Measurements from ENCODE around the gene AXDND1.

- TF ChIP-seq EZH2phosphoT487 (IDR thresholded peaks at IDR 0.05; ENCODE audit: low read length): no peak
- TF ChIP-seq EZH2 (optimal IDR thresholded peaks at IDR 0.05; ENCODE audit: low read depth, low read length): no peak
- no peak for TF ChIP-seq CTCF (IDR thresholded peaks at IDR 0.05; ENCODE audit: low read length)
Measured at GRCh38 chr1:179337288-179337687, 28.5 kb upstream of the AXDND1 start.

All from MM.1S (cell line).